K562 (cell line): ENCODE data around the gene NEDD1. TPM values are rescaled to one million over a fixed set of nuclear protein-coding genes. Genes with fewer than 3 reads are reported as not detected.

ENCODE experiments used
- ARID3B ChIP-seq: fragments of 250-450 bp; sonication (Bioruptor Pico); IDR thresholded peaks from 2 replicates; pipeline ENCODE4 v1.4.0; 2020; ENCODE audit warnings: borderline replicate concordance
- E2F8 ChIP-seq: fragments of 450-650 bp; IDR thresholded peaks from 2 replicates; pipeline ENCODE4 v1.7.1; 2018; ENCODE audit warnings: mild to moderate bottlenecking, low read depth; ENCODE audit not compliant: partially characterized antibody
- ETS1 ChIP-seq: conservative IDR thresholded peaks from 2 replicates; pipeline ENCODE4 v1.6.1; 2011; ENCODE audit warnings: low read depth, mild to moderate bottlenecking, low read length; ENCODE audit not compliant: control insufficient read depth
- JUN ChIP-seq, 2 experiments: sonication (generic) in 1 of 2; formaldehyde crosslinking in 1 of 2; IDR thresholded peaks; 2 replicates each; pipeline versions ENCODE4 v1.6.1 to v1.8.0; 2012 to 2022; ENCODE audit warnings: borderline replicate concordance in 2 of 2, mild to moderate bottlenecking in 2 of 2, improper control_type of control experiment in 1 of 2, low read depth in 1 of 2, low read length in 1 of 2, missing genetic modification reagents in 1 of 2
- NKRF ChIP-seq: fragments of 450-650 bp; IDR thresholded peaks from 2 replicates; pipeline ENCODE4 v1.6.1; 2016; ENCODE audit warnings: borderline replicate concordance
- PCBP1 ChIP-seq: fragments of 200-400 bp; formaldehyde crosslinking; IDR thresholded peaks from 2 replicates; pipeline ENCODE4 v1.6.1; 2018; ENCODE audit warnings: mild to moderate bottlenecking, low read depth, low read length; ENCODE audit not compliant: poor library complexity, severe bottlenecking
- POLR2AphosphoS5 ChIP-seq: IDR thresholded peaks from 2 replicates; pipeline ENCODE4 v1.6.1; 2011; ENCODE audit warnings: mild to moderate bottlenecking, low read depth, low read length, moderate library complexity; ENCODE audit not compliant: control insufficient read depth, insufficient read depth
- RBM34 ChIP-seq: fragments of 200-400 bp; formaldehyde crosslinking; IDR thresholded peaks from 2 replicates; pipeline ENCODE4 v1.6.1; 2018; ENCODE audit warnings: low read length, borderline replicate concordance; ENCODE audit not compliant: insufficient read depth
- SMAD4 ChIP-seq: fragments of 250-450 bp; sonication (Bioruptor Pico); conservative IDR thresholded peaks from 2 replicates; pipeline ENCODE4 v1.8.0; 2021; ENCODE audit warnings: inconsistent platforms, mild to moderate bottlenecking, moderate library complexity
- STAG1 ChIP-seq: sonication (generic); formaldehyde crosslinking; IDR thresholded peaks from 2 replicates; pipeline ENCODE4 v1.5.0; 2020; ENCODE audit warnings: missing genetic modification reagents, borderline replicate concordance
- TFE3 ChIP-seq: fragments of 450-650 bp; formaldehyde crosslinking; IDR thresholded peaks from 2 replicates; pipeline ENCODE4 v1.4.0; 2020; ENCODE audit warnings: mild to moderate bottlenecking, mixed read lengths
- VEZF1 ChIP-seq: fragments of 200-800 bp; sonication (Bioruptor generic); IDR thresholded peaks from 2 replicates; pipeline ENCODE4 v1.6.1; 2017; ENCODE audit warnings: missing genetic modification characterization, missing compliant biosample characterization
- ZKSCAN1 ChIP-seq: fragments of 150-350 bp; IDR thresholded peaks from 2 replicates; pipeline ENCODE4 v1.6.1; 2016; ENCODE audit warnings: low read depth, low read length
- polyA plus RNA-seq, 8 experiments: library from polyadenylated mRNA; depleted of rRNA in 4 of 8; stranded (reverse) in 5 of 8; unstranded in 3 of 8; fragments of >200 nt; fragmentation: Nextera tagmentation in 2 of 8; fragmentation: Illumina TruSeq in 1 of 8; extraction: Ambion mirVana in 2 of 8; extraction: Trizol in 1 of 8; gene quantifications; 2 replicates each; pipeline versions ENCODE4 v1.2.1 to v1.2.3, GENCODE V29; 2011 to 2014; ENCODE audit warnings: inconsistent platforms in 1 of 8, missing spikeins in 1 of 8
- total RNA-seq, 7 experiments: library from RNA; depleted of rRNA in 6 of 7; stranded (reverse); fragments of >200 nt in 6 of 7; fragmentation: Illumina TruSeq in 2 of 7; extraction: Trizol in 2 of 7; gene quantifications; 2 replicates each; pipeline versions ENCODE4 v1.2.1 to v1.2.3, GENCODE V29; 2011 to 2021; ENCODE audit warnings: low replicate concordance in 1 of 7

The NEDD1 gene
- total and polyA plus RNA-seq, 9 of the 15 experiments (the other 6 are each of a cell fraction or from before 2014, with no cell fraction given): 7.5 to 29.3 (median 14.8) TPM

GRCh38 chr12:96906849-96907670 lies at the start of gene NEDD1 (continued):
- TF ChIP-seq ARID3B (CRISPR knock-in tag) (no peak), E2F8 (peak; percentile 60), ZKSCAN1 (no peak), NKRF (peak; percentile 54; the same call in 1 of the 2 replicates), VEZF1 (peak; percentile 89), JUN (IDR thresholded peaks at IDR 0.05; ENCODE audit: borderline replicate concordance, low read depth, low read length) (no peak), JUN (CRISPR knock-in tag; IDR thresholded peaks at IDR 0.05; ENCODE audit: borderline replicate concordance) (no peak), PCBP1 (peak; percentile 48), STAG1 (CRISPR knock-in tag) (no peak), POLR2AphosphoS5 (peak; percentile 63), SMAD4 (CRISPR knock-in tag) (peak; percentile 54), TFE3 (CRISPR knock-in tag) (no peak), ETS1 (peak; percentile 68; the same call in 1 of the 2 replicates), RBM34 (0 out of 2 replicates have a peak, but pooled peaks have one; percentile 55)
